Fibroblast of villous mesenchyme (primary cell): ENCODE results near the gene DRAM1. TPM values are rescaled to one million over a fixed set of nuclear protein-coding genes. Genes with fewer than 3 reads are reported as not detected.
"Not testable (repeated sequence)": the region's sequence is repeated elsewhere in the genome, so short reads cannot be mapped to it uniquely, and the experiment has no call there.

Experiments
- DNase-seq: peaks from one replicate; pipeline ENCODE4 v3.0.0-alpha.2; 2010; ENCODE audit warnings: low read depth
- H3K4me3 ChIP-seq: 2 replicates; pipeline ENCODE4 v1.5.1; 2011; ENCODE audit warnings: low read depth, mild to moderate bottlenecking, low read length
- CTCF ChIP-seq: IDR thresholded peaks from 2 replicates; pipeline ENCODE4 v1.5.1; 2012; ENCODE audit warnings: low read depth, mild to moderate bottlenecking, low read length; ENCODE audit not compliant: insufficient read depth
- total RNA-seq: library from RNA; depleted of rRNA; stranded (reverse); fragments of >200 nt; gene quantifications from 2 replicates; pipeline ENCODE4 v1.2.3, GENCODE V29; 2012

The DRAM1 gene
- total RNA-seq, 1 donor: 344 TPM

- no peak for DNase-seq
- H3K4me3 ChIP-seq: no peak overlapping the region
- TF ChIP-seq CTCF: no peak
Measured at GRCh38 chr12:101852998-101853397, 24.4 kb upstream of the DRAM1 start.

- no peak for TF ChIP-seq CTCF
- no peak for DNase-seq
- no peak overlapping the region for H3K4me3 ChIP-seq
Measured at GRCh38 chr12:101854747-101855146, 22.6 kb upstream of the DRAM1 start.

- DNase-seq: peak; percentile 90
- no peak for TF ChIP-seq CTCF
- no peak overlapping the region for H3K4me3 ChIP-seq
Measured at GRCh38 chr12:101855364-101855884, 22.0 kb upstream of the DRAM1 start.

- no peak for TF ChIP-seq CTCF
- H3K4me3 ChIP-seq: no peak overlapping the region
- DNase-seq: no peak
Measured at GRCh38 chr12:101855976-101856375, 21.4 kb upstream of the DRAM1 start.

GRCh38 chr12:101856614-101857013, 20.8 kb upstream of the DRAM1 start:
- H3K4me3 ChIP-seq, DNase-seq: not testable (repeated sequence)

- TF ChIP-seq CTCF: no peak
- peak; percentile 94 for DNase-seq
- H3K4me3 ChIP-seq: no peak overlapping the region
Measured at GRCh38 chr12:101857043-101857558, 20.3 kb upstream of the DRAM1 start.

- DNase-seq: no peak
- TF ChIP-seq CTCF: no peak
- H3K4me3 ChIP-seq: no peak overlapping the region
Measured at GRCh38 chr12:101858361-101858760, 19.0 kb upstream of the DRAM1 start.
